Astrocyte (in vitro differentiated cells and primary cell): Measurements from ENCODE around the gene FARS2. TPM values are rescaled to one million over a fixed set of nuclear protein-coding genes. Genes with fewer than 3 reads are reported as not detected.
A peak's percentile ranks its signal among the peaks of the same experiment; 100 is the strongest.

Source experiments
- DNase-seq: peaks from one replicate; pipeline ENCODE4 v3.0.0-alpha.2; 2010; ENCODE audit warnings: low read depth
- FAIRE-seq: peaks from 2 replicates; lab custom pipeline; 2011; peaks lifted over from hg19 to GRCh38; lab: Jason Lieb, UNC
- H2AFZ ChIP-seq: 2 replicates; pipeline ENCODE4 v1.6.0; 2012; ENCODE audit warnings: low read depth, low read length, inconsistent platforms
- H3K27ac ChIP-seq: 2 replicates; pipeline ENCODE4 v1.5.1; 2011; ENCODE audit warnings: low read depth, low read length, inconsistent platforms
- H3K27me3 ChIP-seq: 2 replicates; pipeline ENCODE4 v1.6.0; 2011; ENCODE audit warnings: low read length, inconsistent platforms; ENCODE audit not compliant: insufficient read depth
- H3K36me3 ChIP-seq: 2 replicates; pipeline ENCODE4 v1.5.1; 2011; ENCODE audit warnings: low read length, inconsistent platforms; ENCODE audit not compliant: insufficient read depth
- H3K4me1 ChIP-seq: 2 replicates; pipeline ENCODE4 v1.5.1; 2011; ENCODE audit warnings: low read length, inconsistent platforms; ENCODE audit not compliant: insufficient read depth
- H3K4me2 ChIP-seq: 2 replicates; pipeline ENCODE4 v1.6.0; 2012; ENCODE audit warnings: low read length, inconsistent platforms
- H3K4me3 ChIP-seq: 2 replicates; pipeline ENCODE4 v1.5.1; 2011; ENCODE audit warnings: low read depth, mild to moderate bottlenecking, low read length, inconsistent platforms; ENCODE audit not compliant: insufficient read depth
- H3K79me2 ChIP-seq: 2 replicates; pipeline ENCODE4 v1.6.0; 2012; ENCODE audit warnings: mild to moderate bottlenecking, low read length, inconsistent platforms; ENCODE audit not compliant: insufficient read depth
- H3K9ac ChIP-seq: 2 replicates; pipeline ENCODE4 v1.6.0; 2012; ENCODE audit warnings: mild to moderate bottlenecking, low read length, inconsistent platforms
- H3K9me3 ChIP-seq: 2 replicates; pipeline ENCODE4 v1.5.1; 2012; ENCODE audit warnings: low read depth, mild to moderate bottlenecking, low read length, inconsistent platforms; ENCODE audit not compliant: insufficient read depth
- H4K20me1 ChIP-seq: 2 replicates; pipeline ENCODE4 v1.6.0; 2012; ENCODE audit warnings: low read length, inconsistent platforms; ENCODE audit not compliant: insufficient read depth
- H3K27ac Mint-ChIP-seq: one replicate; pipeline ENCODE4 v1.8.0; 2021; ENCODE audit warnings: mild to moderate bottlenecking, mixed read lengths; ENCODE audit not compliant: unreplicated experiment
- H3K27me3 Mint-ChIP-seq: one replicate; pipeline ENCODE4 v1.8.0; 2021; ENCODE audit warnings: low read depth, mixed read lengths; ENCODE audit not compliant: unreplicated experiment
- H3K36me3 Mint-ChIP-seq: one replicate; pipeline ENCODE4 v1.8.0; 2021; ENCODE audit warnings: low read depth, mixed read lengths; ENCODE audit not compliant: unreplicated experiment
- H3K4me1 Mint-ChIP-seq: one replicate; pipeline ENCODE4 v1.8.0; 2021; ENCODE audit warnings: low read depth, mixed read lengths; ENCODE audit not compliant: unreplicated experiment
- H3K4me3 Mint-ChIP-seq: one replicate; pipeline ENCODE4 v1.8.0; 2021; ENCODE audit warnings: mild to moderate bottlenecking, moderate library complexity, mixed read lengths; ENCODE audit not compliant: unreplicated experiment
- H3K9me3 Mint-ChIP-seq: one replicate; pipeline ENCODE4 v1.8.0; 2021; ENCODE audit warnings: mild to moderate bottlenecking, mixed read lengths; ENCODE audit not compliant: unreplicated experiment
- CTCF ChIP-seq: IDR thresholded peaks from 2 replicates; pipeline ENCODE4 v1.5.1; 2011; ENCODE audit warnings: low read depth, mild to moderate bottlenecking, inconsistent platforms, low read length, moderate library complexity; ENCODE audit not compliant: insufficient read depth
- EZH2 ChIP-seq: IDR thresholded peaks from 2 replicates; pipeline ENCODE4 v1.6.1; 2012; ENCODE audit warnings: mild to moderate bottlenecking, low read length, inconsistent platforms; ENCODE audit not compliant: insufficient read depth
- total RNA-seq: library from RNA; stranded (reverse); gene quantifications from 2 replicates; pipeline ENCODE4 v1.2.1, GENCODE V29; 2021

Gene FARS2
- total RNA-seq, 1 donor from 2014 or later = 13.3 TPM

- Mint-ChIP-seq H3K27me3 (no peaks in the 10 kb centered on the region), H3K9me3 (peaks cover 2% of the 10 kb centered on the region), H3K36me3 (peaks cover 2% of the 10 kb centered on the region), H3K27ac (no peak overlapping the region), H3K4me3 (no peak overlapping the region), H3K4me1 (peaks cover 4% of the 10 kb centered on the region)
- TF ChIP-seq CTCF = no peak
- TF ChIP-seq EZH2 = no peak
- no peak for DNase-seq
- H3K4me3 ChIP-seq = no peak overlapping the region
- H3K36me3 ChIP-seq = no peaks in the 10 kb centered on the region
- no peaks in the 10 kb centered on the region for H3K79me2 ChIP-seq
- no peak overlapping the region for H2AFZ ChIP-seq
- no peak overlapping the region for H3K27ac ChIP-seq
- H4K20me1 ChIP-seq = no peaks in the 10 kb centered on the region
- H3K9me3 ChIP-seq = no peaks in the 10 kb centered on the region
- no peak overlapping the region for H3K9ac ChIP-seq
- H3K4me2 ChIP-seq = peak overlapping the region; percentile 40
- FAIRE-seq = no peak
- H3K4me1 ChIP-seq = peaks cover 15% of the 10 kb centered on the region
- H3K27me3 ChIP-seq = no peaks in the 10 kb centered on the region
Measured at GRCh38 chr6:5728351-5729079, 467.2 kb downstream of the FARS2 start.

DNA sequence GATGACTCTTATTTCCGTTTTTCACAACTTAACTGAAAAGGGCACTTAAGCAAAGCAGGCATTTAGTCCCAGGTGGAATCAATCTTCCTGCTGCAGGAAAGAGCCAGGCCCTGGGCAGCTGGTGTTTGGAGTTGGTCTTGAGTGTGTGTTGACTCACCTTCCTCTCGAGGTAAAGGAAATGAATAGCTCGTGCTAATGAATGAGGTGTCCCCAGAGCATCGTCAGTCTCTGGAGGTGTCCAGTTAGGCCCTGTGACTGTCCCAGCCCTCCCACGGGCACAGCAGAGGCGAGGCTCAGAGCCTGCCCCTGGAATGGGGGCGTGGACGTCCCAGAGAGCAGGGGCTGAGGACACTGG, 467.7 kb downstream of the FARS2 start:
- FAIRE-seq = no peak
- H3K27me3 Mint-ChIP-seq = no peaks in the 10 kb centered on the region

More for the DNA sequence above, 467.7 kb downstream of the FARS2 start:
- no peak overlapping the region for H3K27ac ChIP-seq
- peaks cover 10% of the 10 kb centered on the region for H3K4me1 ChIP-seq
- H2AFZ ChIP-seq = no peak overlapping the region
- H3K4me3 ChIP-seq = no peak overlapping the region
- H3K36me3 ChIP-seq = no peaks in the 10 kb centered on the region
- no peak overlapping the region for H3K9ac ChIP-seq
- peak; percentile 66 for DNase-seq
- Mint-ChIP-seq H3K27ac (no peak overlapping the region), H3K9me3 (peaks cover 2% of the 10 kb centered on the region), H3K4me1 (peaks cover 4% of the 10 kb centered on the region), H3K4me3 (no peak overlapping the region), H3K36me3 (peaks cover 2% of the 10 kb centered on the region)
- H3K27me3 ChIP-seq = no peaks in the 10 kb centered on the region
- H4K20me1 ChIP-seq = no peaks in the 10 kb centered on the region
- H3K4me2 ChIP-seq = peak overlapping the region; percentile 40
- no peaks in the 10 kb centered on the region for H3K9me3 ChIP-seq
- no peaks in the 10 kb centered on the region for H3K79me2 ChIP-seq
- TF ChIP-seq EZH2 (no peak), CTCF (no peak)
